ENCODE results near the gene MASTL. TPM values are rescaled to one million over a fixed set of nuclear protein-coding genes. Genes with fewer than 3 reads are reported as not detected.

The MASTL gene
- total RNA-seq, 1 donor from 2014 or later, result 10.1 TPM

GRCh38 chr10:27225642-27226257 lies 70.6 kb downstream of the MASTL start:
- no peak for DNase-seq

DNA sequence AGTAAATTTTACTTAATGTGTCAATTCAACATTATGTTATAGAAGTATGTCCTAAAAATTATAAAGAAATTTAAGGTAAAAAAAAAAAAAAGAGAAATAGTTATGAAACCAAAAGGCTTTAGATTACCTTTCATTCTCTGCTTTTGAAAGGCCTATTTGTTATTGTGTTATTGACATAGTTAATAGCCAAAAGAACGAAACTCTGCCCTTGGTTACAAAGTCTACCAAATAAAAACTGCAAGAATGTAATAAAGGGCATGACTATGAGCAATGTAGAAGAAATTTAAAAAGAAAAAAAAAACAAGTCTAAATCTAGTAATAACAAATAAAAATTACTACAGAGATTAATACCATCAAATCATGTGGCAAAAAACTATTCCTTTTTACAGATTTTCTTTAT lies 74.9 kb downstream of the MASTL start:
- DNase-seq, result no peak

GRCh38 chr10:27235706-27236105 lies 80.6 kb downstream of the MASTL start:
- DNase-seq, result no peak

Small RNA genes lying within 50 kb of the gene (small RNA-seq; reads per million reads assigned to genes)
- gene RNU2-24P (ENCODE audit: low replicate concordance) (0.13 reads per million), gene RNU7-12P (ENCODE audit: low replicate concordance) (not detected)

Other genes starting within 250 kb of the MASTL start
- gene ANKRD26, start 54.9 kb upstream of the MASTL start, total RNA-seq, result 23.8 TPM
- 118 TPM for gene YME1L1, start 968 bp upstream of the MASTL start, total RNA-seq
- 42.0 TPM for gene ACBD5, start 85.4 kb downstream of the MASTL start, total RNA-seq

Data from tongue (tissue), 3 donors.